Activated naive CD8-positive, alpha-beta T cell treated with anti-CD3 and anti-CD28 coated beads, Interleukin-2, amount 50 U/mL, for 24 hours (primary cell): Measurements from ENCODE around the gene CNTNAP2.

ENCODE experiments used
- ATAC-seq: fragments of 150-1000 bp; cut with Tn5 transposase; one replicate; pipeline ENCODE4 v1.10.0; 2021
- DNase-seq: peaks from one replicate; pipeline ENCODE4 v3.0.0; 2021
- H3K27ac Mint-ChIP-seq: one replicate; pipeline ENCODE4 v1.8.0; 2021; ENCODE audit warnings: mild to moderate bottlenecking, mixed read lengths
- H3K27me3 Mint-ChIP-seq: one replicate; pipeline ENCODE4 v1.8.0; 2021; ENCODE audit warnings: mixed read lengths
- H3K36me3 Mint-ChIP-seq: one replicate; pipeline ENCODE4 v1.8.0; 2021; ENCODE audit warnings: low read depth, mixed read lengths
- H3K4me1 Mint-ChIP-seq: one replicate; pipeline ENCODE4 v1.8.0; 2021; ENCODE audit warnings: mixed read lengths
- H3K4me3 Mint-ChIP-seq: one replicate; pipeline ENCODE4 v1.8.0; 2021; ENCODE audit warnings: mild to moderate bottlenecking, moderate library complexity, mixed read lengths
- H3K9me3 Mint-ChIP-seq: one replicate; pipeline ENCODE4 v1.8.0; 2021; ENCODE audit warnings: mixed read lengths

CNTNAP2 gene

DNA sequence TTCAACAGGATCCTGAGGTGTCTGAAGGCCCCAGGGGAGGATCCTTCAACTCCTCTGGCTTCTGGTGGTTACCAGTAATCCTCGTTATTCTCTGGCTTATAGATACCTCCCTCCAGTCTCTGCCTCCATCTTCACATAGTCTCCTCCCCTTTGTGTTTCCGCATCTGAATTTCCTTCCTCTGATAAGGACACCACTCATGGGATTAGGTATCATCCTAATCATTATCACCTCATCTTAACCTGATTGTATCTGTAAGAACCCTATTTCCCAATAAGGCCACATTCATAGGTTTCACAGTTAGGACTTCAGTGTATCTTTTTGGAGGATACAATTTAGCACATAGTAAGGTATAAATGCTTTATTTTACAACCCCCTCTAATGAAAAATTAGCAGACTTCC, 1189.2 kb downstream of the CNTNAP2 start:
- H3K4me1 Mint-ChIP-seq, result no peaks in the 10 kb centered on the region
- ATAC-seq, result no peak
- no peak overlapping the region for H3K27ac Mint-ChIP-seq
- DNase-seq, result no peak
- H3K36me3 Mint-ChIP-seq, result no peaks in the 10 kb centered on the region
- peaks cover 8% of the 10 kb centered on the region for H3K9me3 Mint-ChIP-seq
- H3K27me3 Mint-ChIP-seq, result no peaks in the 10 kb centered on the region
- no peak overlapping the region for H3K4me3 Mint-ChIP-seq

- no peak overlapping the region for H3K27ac Mint-ChIP-seq
- H3K36me3 Mint-ChIP-seq, result no peaks in the 10 kb centered on the region
- DNase-seq (no peak), ATAC-seq (no peak)
- H3K4me3 Mint-ChIP-seq, result no peak overlapping the region
- no peaks in the 10 kb centered on the region for H3K27me3 Mint-ChIP-seq
- peaks cover 8% of the 10 kb centered on the region for H3K9me3 Mint-ChIP-seq
- H3K4me1 Mint-ChIP-seq, result no peaks in the 10 kb centered on the region
Measured at GRCh38 chr7:147308539-147308938, 1191.9 kb downstream of the CNTNAP2 start.

DNA sequence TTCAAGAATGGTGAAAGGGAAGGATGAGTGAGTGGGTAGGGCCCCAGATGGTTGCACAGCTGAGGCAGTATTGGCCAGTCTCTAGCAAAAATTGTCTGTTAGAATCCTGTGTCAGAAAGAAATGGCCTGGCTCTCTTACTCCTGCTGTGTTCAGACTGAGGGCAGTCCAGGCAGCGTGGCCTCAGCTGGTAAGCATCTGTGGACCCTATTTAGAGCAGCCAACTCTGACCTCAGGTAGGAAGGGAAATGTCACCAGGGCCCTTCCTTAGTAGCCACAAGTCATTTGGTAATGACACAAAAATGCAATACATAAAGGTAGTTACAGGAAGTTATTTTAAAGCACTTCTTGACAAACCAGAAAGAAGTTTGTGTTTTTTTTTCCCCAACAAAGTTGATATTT, 1194.7 kb downstream of the CNTNAP2 start:
- no peak for ATAC-seq
- Mint-ChIP-seq H3K4me1 (no peaks in the 10 kb centered on the region), H3K9me3 (peaks cover 8% of the 10 kb centered on the region), H3K4me3 (no peak overlapping the region), H3K27ac (no peak overlapping the region), H3K36me3 (no peaks in the 10 kb centered on the region), H3K27me3 (no peaks in the 10 kb centered on the region)
- DNase-seq, result no peak

DNA sequence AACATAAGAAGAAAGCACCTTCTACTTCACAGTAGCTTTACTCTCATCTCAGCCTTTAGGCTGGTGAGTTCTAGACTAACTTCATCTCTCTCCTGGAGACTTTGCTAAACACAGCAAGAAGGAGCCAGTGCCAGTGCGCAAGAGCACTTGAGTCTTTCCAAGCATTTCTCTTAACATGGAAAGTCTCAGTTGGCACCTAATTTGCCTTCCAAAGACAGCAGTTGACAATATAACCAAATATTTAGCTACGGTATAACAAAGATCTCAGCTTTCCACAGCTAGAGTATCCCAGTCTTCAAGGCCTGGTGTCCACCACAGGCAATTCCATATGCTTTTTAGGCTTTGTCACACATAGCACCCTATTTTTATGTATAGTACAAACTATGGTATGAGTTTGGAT, 1204.9 kb downstream of the CNTNAP2 start:
- Mint-ChIP-seq H3K27ac (no peak overlapping the region), H3K4me1 (no peaks in the 10 kb centered on the region), H3K27me3 (no peaks in the 10 kb centered on the region), H3K36me3 (no peaks in the 10 kb centered on the region), H3K4me3 (no peak overlapping the region), H3K9me3 (peaks cover 11% of the 10 kb centered on the region)
- ATAC-seq, result no peak
- no peak for DNase-seq

DNA sequence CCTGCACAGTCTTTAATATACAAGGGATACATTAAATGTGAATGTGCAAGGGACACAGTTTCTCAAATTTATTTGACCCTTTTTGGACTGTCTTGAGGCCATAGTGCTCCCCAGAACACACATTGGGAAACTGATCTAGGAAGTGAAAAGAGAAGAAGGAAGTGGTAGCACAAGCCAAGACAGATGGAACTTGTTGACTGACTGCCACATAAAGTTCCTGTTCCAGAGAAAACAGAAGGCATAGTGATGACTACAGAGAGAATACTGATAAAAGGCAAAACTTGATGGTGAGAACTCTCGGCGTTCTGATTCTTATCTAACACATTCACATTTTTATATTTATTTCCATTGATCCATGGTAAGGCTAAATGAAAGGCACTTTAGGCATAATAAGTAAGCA, 1216.4 kb downstream of the CNTNAP2 start:
- H3K4me3 Mint-ChIP-seq, result no peak overlapping the region
- H3K27me3 Mint-ChIP-seq, result no peaks in the 10 kb centered on the region
- no peak overlapping the region for H3K27ac Mint-ChIP-seq
- H3K9me3 Mint-ChIP-seq, result peaks cover 11% of the 10 kb centered on the region
- DNase-seq, result no peak
- no peak for ATAC-seq
- no peaks in the 10 kb centered on the region for H3K4me1 Mint-ChIP-seq
- H3K36me3 Mint-ChIP-seq, result no peaks in the 10 kb centered on the region

DNA sequence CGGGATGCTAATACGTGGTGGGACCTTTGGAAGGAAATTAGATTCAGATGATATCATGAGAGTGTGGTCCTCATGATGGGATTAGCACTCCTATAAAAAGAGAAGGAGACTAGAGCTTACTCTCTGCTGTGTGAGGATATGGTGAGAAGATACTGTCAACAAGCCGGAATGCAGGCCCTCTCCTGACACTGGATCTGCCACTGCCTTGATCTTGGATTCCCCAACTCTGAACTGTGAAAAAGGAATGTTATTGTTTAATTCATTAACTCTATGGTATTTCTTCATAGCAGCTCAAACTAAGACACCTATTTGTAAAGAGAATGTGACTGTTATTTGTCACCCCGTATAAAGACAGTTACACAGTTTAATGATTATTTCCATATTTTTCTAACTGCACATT, 1246.5 kb downstream of the CNTNAP2 start:
- Mint-ChIP-seq H3K27ac (no peak overlapping the region), H3K27me3 (no peaks in the 10 kb centered on the region), H3K4me1 (no peaks in the 10 kb centered on the region), H3K36me3 (no peaks in the 10 kb centered on the region), H3K4me3 (no peak overlapping the region), H3K9me3 (peaks cover 24% of the 10 kb centered on the region)
- no peak for DNase-seq
- ATAC-seq, result no peak

- no peak overlapping the region for H3K4me3 Mint-ChIP-seq
- no peak for DNase-seq
- no peak for ATAC-seq
- peaks cover 10% of the 10 kb centered on the region for H3K9me3 Mint-ChIP-seq
- no peaks in the 10 kb centered on the region for H3K4me1 Mint-ChIP-seq
- H3K27ac Mint-ChIP-seq, result no peak overlapping the region
- H3K36me3 Mint-ChIP-seq, result no peaks in the 10 kb centered on the region
- no peaks in the 10 kb centered on the region for H3K27me3 Mint-ChIP-seq
Measured at GRCh38 chr7:147376192-147376591, 1259.6 kb downstream of the CNTNAP2 start.

GRCh38 chr7:147380926-147381325, 1264.3 kb downstream of the CNTNAP2 start:
- no peak overlapping the region for H3K27ac Mint-ChIP-seq
- ATAC-seq (no peak), DNase-seq (no peak)
- H3K4me1 Mint-ChIP-seq, result no peaks in the 10 kb centered on the region
- H3K36me3 Mint-ChIP-seq, result no peaks in the 10 kb centered on the region
- H3K4me3 Mint-ChIP-seq, result no peak overlapping the region
- H3K27me3 Mint-ChIP-seq, result no peaks in the 10 kb centered on the region
- H3K9me3 Mint-ChIP-seq, result peaks cover 8% of the 10 kb centered on the region

DNA sequence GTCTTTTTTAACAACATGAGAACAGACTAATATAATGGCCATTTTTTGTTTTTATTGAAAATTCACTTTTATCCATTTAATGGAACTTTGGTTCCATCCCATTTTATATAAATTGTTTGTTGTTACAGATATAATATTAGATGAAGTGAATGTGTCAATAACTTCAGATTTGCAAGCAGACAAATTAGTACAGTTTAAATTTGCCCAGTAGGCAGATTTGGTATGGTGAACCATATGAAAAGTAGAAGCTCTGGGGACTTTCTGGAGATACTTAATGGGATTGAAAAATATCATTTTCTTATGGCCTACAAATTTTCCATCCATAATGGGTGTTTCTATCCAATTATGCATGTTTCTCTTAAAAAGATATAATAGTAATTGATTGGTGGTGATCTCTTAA, 1277.7 kb downstream of the CNTNAP2 start:
- Mint-ChIP-seq H3K36me3 (no peaks in the 10 kb centered on the region), H3K4me1 (no peaks in the 10 kb centered on the region), H3K27me3 (no peaks in the 10 kb centered on the region), H3K27ac (no peak overlapping the region), H3K4me3 (no peak overlapping the region), H3K9me3 (peaks cover 4% of the 10 kb centered on the region)
- no peak for DNase-seq
- ATAC-seq, result no peak

- ATAC-seq (no peak), DNase-seq (no peak)
- no peaks in the 10 kb centered on the region for H3K36me3 Mint-ChIP-seq
- no peak overlapping the region for H3K27ac Mint-ChIP-seq
- H3K9me3 Mint-ChIP-seq, result no peaks in the 10 kb centered on the region
- no peak overlapping the region for H3K4me3 Mint-ChIP-seq
- no peaks in the 10 kb centered on the region for H3K4me1 Mint-ChIP-seq
- no peaks in the 10 kb centered on the region for H3K27me3 Mint-ChIP-seq
Measured at GRCh38 chr7:147400221-147400689, 1283.7 kb downstream of the CNTNAP2 start.

GRCh38 chr7:147400925-147401324, 1284.3 kb downstream of the CNTNAP2 start:
- ATAC-seq, result no peak
- no peaks in the 10 kb centered on the region for H3K4me1 Mint-ChIP-seq

DNA sequence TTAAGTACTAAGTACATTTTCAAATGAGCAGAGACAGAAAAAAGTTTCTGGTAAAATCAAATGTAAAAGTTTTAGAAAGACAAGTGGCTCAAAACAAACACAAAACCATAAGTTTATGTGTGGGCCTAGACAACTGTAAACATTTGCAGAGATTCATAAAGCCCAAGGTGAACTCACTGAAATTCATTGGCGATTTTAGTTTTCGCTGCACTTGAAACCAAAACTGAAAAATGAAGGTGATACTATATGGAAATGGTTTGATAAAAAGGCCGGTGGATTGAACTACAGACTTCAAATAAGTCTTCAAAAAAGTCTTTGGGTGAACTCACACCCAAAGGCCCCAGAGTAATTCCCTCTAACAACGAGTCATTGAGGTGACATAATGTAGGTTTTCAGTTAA, 1289.0 kb downstream of the CNTNAP2 start:
- no peaks in the 10 kb centered on the region for H3K4me1 Mint-ChIP-seq
- no peaks in the 10 kb centered on the region for H3K27me3 Mint-ChIP-seq
- no peak for DNase-seq
- H3K27ac Mint-ChIP-seq, result no peak overlapping the region
- no peak overlapping the region for H3K4me3 Mint-ChIP-seq
- H3K36me3 Mint-ChIP-seq, result no peaks in the 10 kb centered on the region
- no peak for ATAC-seq
- H3K9me3 Mint-ChIP-seq, result peaks cover 20% of the 10 kb centered on the region

More at GRCh38 chr7:147400925-147401324, 1284.3 kb downstream of the CNTNAP2 start:
- no peak for DNase-seq
- H3K27ac Mint-ChIP-seq, result no peak overlapping the region
- H3K9me3 Mint-ChIP-seq, result no peaks in the 10 kb centered on the region
- H3K27me3 Mint-ChIP-seq, result no peaks in the 10 kb centered on the region
- H3K4me3 Mint-ChIP-seq, result no peak overlapping the region
- H3K36me3 Mint-ChIP-seq, result no peaks in the 10 kb centered on the region

GRCh38 chr7:147406521-147407135, 1290.0 kb downstream of the CNTNAP2 start:
- Mint-ChIP-seq H3K36me3 (no peaks in the 10 kb centered on the region), H3K27ac (no peak overlapping the region), H3K4me3 (no peak overlapping the region), H3K9me3 (peaks cover 20% of the 10 kb centered on the region), H3K27me3 (no peaks in the 10 kb centered on the region), H3K4me1 (no peaks in the 10 kb centered on the region)
- ATAC-seq (no peak), DNase-seq (no peak)

DNA sequence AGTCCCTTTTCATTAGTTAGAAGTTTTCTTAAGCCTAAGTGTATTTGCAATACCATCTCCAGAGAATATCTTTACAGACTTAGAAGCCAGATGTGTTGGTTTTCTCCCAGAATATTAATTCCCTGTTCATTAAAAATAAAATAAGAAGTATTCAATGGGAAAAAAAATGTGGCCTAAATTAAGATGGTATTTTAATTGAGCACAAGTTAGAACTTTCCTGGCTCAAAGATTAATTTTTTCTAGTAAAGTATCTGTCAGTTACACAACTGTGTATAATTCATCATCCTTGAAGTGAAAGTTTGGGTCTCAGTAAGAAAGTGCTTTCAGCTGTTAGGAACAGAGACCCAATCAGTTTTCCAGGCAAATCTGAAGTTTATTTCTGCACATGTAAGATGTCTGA, 1294.5 kb downstream of the CNTNAP2 start:
- no peak for ATAC-seq
- Mint-ChIP-seq H3K27ac (no peak overlapping the region), H3K36me3 (no peaks in the 10 kb centered on the region), H3K27me3 (no peaks in the 10 kb centered on the region), H3K4me1 (no peaks in the 10 kb centered on the region), H3K9me3 (peaks cover 20% of the 10 kb centered on the region), H3K4me3 (no peak overlapping the region)
- no peak for DNase-seq

- no peak for ATAC-seq
- Mint-ChIP-seq H3K36me3 (no peaks in the 10 kb centered on the region), H3K27ac (no peak overlapping the region), H3K4me3 (no peak overlapping the region), H3K27me3 (no peaks in the 10 kb centered on the region), H3K4me1 (no peaks in the 10 kb centered on the region), H3K9me3 (peaks cover 16% of the 10 kb centered on the region)
- no peak for DNase-seq
Measured at GRCh38 chr7:147412109-147412508, 1295.5 kb downstream of the CNTNAP2 start.
